Measurements from ENCODE around the gene CEP72. TPM values are rescaled to one million over a fixed set of nuclear protein-coding genes. Genes with fewer than 3 reads are reported as not detected.
"Not testable (repeated sequence)": the region's sequence is repeated elsewhere in the genome, so short reads cannot be mapped to it uniquely, and the experiment has no call there.

The CEP72 gene
- total RNA-seq, 4 donors from 2014 or later, result 2.2 to 33.8 (median 4.5) TPM

- not testable (repeated sequence) for H3K36me3 ChIP-seq, H3K4me3 ChIP-seq, H3K4me1 ChIP-seq, H3K27me3 ChIP-seq, H3K27ac ChIP-seq, H3K9me3 ChIP-seq
- DNase-seq, result peak in 1 of 3 donors; percentile 9
Measured at GRCh38 chr5:680836-681235, 68.7 kb downstream of the CEP72 start.

GRCh38 chr5:681317-682191 is 69.4 kb downstream of the CEP72 start:
- H3K36me3 ChIP-seq, H3K9me3 ChIP-seq, H3K4me3 ChIP-seq, H3K27me3 ChIP-seq, H3K4me1 ChIP-seq, H3K27ac ChIP-seq: not testable (repeated sequence)
- peak; percentile 9 to 43 (median 40) for DNase-seq

GRCh38 chr5:682216-682615 is 70.1 kb downstream of the CEP72 start:
- peak in 2 of 3 donors; percentile 13 to 32 for DNase-seq
- H3K27me3 ChIP-seq, H3K27ac ChIP-seq, H3K4me1 ChIP-seq, H3K9me3 ChIP-seq, H3K36me3 ChIP-seq, H3K4me3 ChIP-seq: not testable (repeated sequence)

DNA sequence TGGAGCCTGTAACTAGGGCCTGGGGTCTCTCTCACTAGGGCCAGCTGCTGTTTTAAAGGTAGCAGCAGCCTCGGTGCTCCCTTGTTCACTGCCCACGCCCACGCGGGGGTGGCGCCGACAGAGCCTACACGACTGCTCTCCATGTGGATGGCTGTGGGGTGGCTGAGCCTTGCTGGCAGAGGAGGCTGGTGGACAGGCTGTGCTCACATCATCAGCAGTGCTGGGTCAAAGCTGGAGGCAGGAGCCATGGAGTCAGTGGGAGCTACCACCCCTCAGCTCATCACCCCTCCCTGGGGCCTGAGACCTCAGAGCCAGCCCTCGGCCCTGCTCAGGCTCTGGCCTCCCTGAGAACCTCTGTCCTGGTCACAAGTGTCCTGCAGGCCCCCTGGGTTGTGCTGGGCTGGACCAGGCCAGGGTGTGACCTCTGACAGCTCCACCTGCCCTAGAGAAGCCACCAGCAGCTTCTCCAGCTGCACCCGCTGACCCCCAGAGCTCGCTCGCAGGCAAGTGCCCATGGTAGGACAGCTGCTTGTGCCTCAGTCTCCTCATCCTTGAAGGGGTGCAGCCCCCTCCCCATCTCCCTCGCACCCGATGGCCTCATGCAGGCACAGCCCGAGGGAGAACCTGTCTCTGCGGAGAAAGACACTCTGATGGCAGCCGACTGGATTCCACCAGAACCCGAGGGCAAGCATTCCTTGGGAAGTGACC is 70.7 kb downstream of the CEP72 start:
- H3K4me3 ChIP-seq, H3K27ac ChIP-seq, H3K27me3 ChIP-seq, H3K4me1 ChIP-seq, H3K36me3 ChIP-seq, H3K9me3 ChIP-seq: not testable (repeated sequence)
- peak; percentile 10 to 45 (median 32) for DNase-seq

- no peak overlapping the region for H3K4me3 ChIP-seq
- no peaks in the 10 kb centered on the region for H3K36me3 ChIP-seq
- H3K4me1 ChIP-seq, result no peaks in the 10 kb centered on the region
- DNase-seq, result peak; percentile 8 to 41 (median 36)
- no peak for TF ChIP-seq POLR2A (IDR thresholded peaks at IDR 0.05)
- TF ChIP-seq, protein P1, sequence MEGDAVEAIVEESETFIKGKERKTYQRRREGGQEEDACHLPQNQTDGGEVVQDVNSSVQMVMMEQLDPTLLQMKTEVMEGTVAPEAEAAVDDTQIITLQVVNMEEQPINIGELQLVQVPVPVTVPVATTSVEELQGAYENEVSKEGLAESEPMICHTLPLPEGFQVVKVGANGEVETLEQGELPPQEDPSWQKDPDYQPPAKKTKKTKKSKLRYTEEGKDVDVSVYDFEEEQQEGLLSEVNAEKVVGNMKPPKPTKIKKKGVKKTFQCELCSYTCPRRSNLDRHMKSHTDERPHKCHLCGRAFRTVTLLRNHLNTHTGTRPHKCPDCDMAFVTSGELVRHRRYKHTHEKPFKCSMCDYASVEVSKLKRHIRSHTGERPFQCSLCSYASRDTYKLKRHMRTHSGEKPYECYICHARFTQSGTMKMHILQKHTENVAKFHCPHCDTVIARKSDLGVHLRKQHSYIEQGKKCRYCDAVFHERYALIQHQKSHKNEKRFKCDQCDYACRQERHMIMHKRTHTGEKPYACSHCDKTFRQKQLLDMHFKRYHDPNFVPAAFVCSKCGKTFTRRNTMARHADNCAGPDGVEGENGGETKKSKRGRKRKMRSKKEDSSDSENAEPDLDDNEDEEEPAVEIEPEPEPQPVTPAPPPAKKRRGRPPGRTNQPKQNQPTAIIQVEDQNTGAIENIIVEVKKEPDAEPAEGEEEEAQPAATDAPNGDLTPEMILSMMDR (IDR thresholded peaks at IDR 0.05), result no peak
- H3K27ac ChIP-seq, result no peak overlapping the region
- H3K9me3 ChIP-seq, result no peaks in the 10 kb centered on the region
- H3K27me3 ChIP-seq, result no peaks in the 10 kb centered on the region
Measured at GRCh38 chr5:683551-684481, 71.7 kb downstream of the CEP72 start.

DNA sequence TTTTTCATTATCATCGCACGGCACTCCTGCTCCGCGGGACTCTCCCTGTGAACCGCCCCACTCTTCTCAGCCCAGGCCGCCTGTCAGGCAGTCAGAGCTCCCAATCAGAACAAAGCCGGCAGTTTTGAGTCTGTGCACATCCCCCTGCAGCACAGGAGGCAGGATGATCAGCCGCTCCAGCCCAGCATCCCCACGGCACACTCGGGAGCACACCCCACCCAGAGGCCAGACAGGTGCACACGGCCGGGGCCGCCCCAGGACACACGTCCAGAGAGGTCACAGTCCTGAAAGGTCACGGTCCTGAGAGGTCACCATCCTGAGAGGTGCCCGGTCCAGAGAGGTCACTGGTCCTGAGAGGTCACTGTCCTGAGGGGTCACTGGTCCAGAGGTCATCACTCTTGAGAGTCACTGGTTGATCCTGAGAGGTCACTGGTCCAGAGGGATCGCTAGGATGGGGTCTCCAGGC is 72.6 kb downstream of the CEP72 start:
- TF ChIP-seq, protein P1 (IDR thresholded peaks at IDR 0.05), result no peak
- TF ChIP-seq POLR2A (IDR thresholded peaks at IDR 0.05), result no peak

GRCh38 chr5:685262-686171 is 73.4 kb downstream of the CEP72 start:
- DNase-seq, result peak; percentile 7 to 37 (median 36)
- no peaks in the 10 kb centered on the region for H3K36me3 ChIP-seq

More for the DNA sequence above, 72.6 kb downstream of the CEP72 start:
- Histone ChIP-seq H3K27me3 (no peaks in the 10 kb centered on the region), H3K4me3 (no peak overlapping the region), H3K36me3 (no peaks in the 10 kb centered on the region), H3K4me1 (no peaks in the 10 kb centered on the region), H3K9me3 (no peaks in the 10 kb centered on the region), H3K27ac (no peak overlapping the region)
- peak; percentile 4 to 41 (median 33) for DNase-seq

GRCh38 chr5:686172-686523 is 74.0 kb downstream of the CEP72 start:
- not testable (repeated sequence) for H3K36me3 ChIP-seq, H3K9me3 ChIP-seq, H3K27ac ChIP-seq, H3K4me1 ChIP-seq, H3K27me3 ChIP-seq, H3K4me3 ChIP-seq
- peak in 1 of 3 donors; percentile 12 for DNase-seq

More at GRCh38 chr5:685262-686171, 73.4 kb downstream of the CEP72 start:
- Histone ChIP-seq H3K27ac (no peak overlapping the region), H3K9me3 (no peaks in the 10 kb centered on the region), H3K27me3 (no peaks in the 10 kb centered on the region), H3K4me3 (no peak overlapping the region), H3K4me1 (no peaks in the 10 kb centered on the region)
- no peak for TF ChIP-seq POLR2A (IDR thresholded peaks at IDR 0.05)
- TF ChIP-seq, protein P1 (IDR thresholded peaks at IDR 0.05), result no peak

- H3K4me3 ChIP-seq, H3K4me1 ChIP-seq, H3K9me3 ChIP-seq, H3K27ac ChIP-seq, H3K27me3 ChIP-seq, H3K36me3 ChIP-seq: not testable (repeated sequence)
- DNase-seq, result peak in 1 of 3 donors; percentile 21
Measured at GRCh38 chr5:686936-687335, 74.8 kb downstream of the CEP72 start.
